Psoas muscle (tissue), 8 donors: ENCODE results near the gene BBX. TPM values are rescaled to one million over a fixed set of nuclear protein-coding genes. Genes with fewer than 3 reads are reported as not detected.
"Not testable (repeated sequence)": the region's sequence is repeated elsewhere in the genome, so short reads cannot be mapped to it uniquely, and the experiment has no call there.

Experiments used
- ATAC-seq, 4 donors: fragments of 200-7000 bp; cut with Tn5 transposase; one replicate each; pipeline ENCODE4 v1.9.1; 2020; ENCODE audit warnings: moderate library complexity in 3 of 4, mild to moderate bottlenecking in 2 of 4
- DNase-seq, 2 donors: peaks; one replicate each; pipeline ENCODE4 v3.0.0-alpha.2; 2020
- H3K27ac ChIP-seq: fragments of 200-600 bp; one replicate; pipeline ENCODE4 v1.8.0; 2022
- H3K27me3 ChIP-seq, 3 donors: fragments of 200-600 bp in 1 of 3; one replicate each; pipeline versions ENCODE4 v1.6.1 to v1.8.0; 2013 to 2022; ENCODE audit warnings: low read length in 2 of 3, mild to moderate bottlenecking in 2 of 3, moderate library complexity in 1 of 3; ENCODE audit not compliant: insufficient read depth in 3 of 3
- H3K36me3 ChIP-seq, 2 donors: fragments of 200-600 bp in 1 of 2; one replicate each; pipeline versions ENCODE4 v1.6.1 to v1.8.0; 2013 to 2022; ENCODE audit warnings: low read depth in 1 of 2, mild to moderate bottlenecking in 1 of 2, moderate library complexity in 1 of 2; ENCODE audit not compliant: insufficient read depth in 1 of 2
- H3K4me1 ChIP-seq: fragments of 200-600 bp; one replicate; pipeline ENCODE4 v1.8.0; 2022
- H3K4me3 ChIP-seq: fragments of 200-600 bp; one replicate; pipeline ENCODE4 v1.8.0; 2022; ENCODE audit warnings: mild to moderate bottlenecking
- H3K9me3 ChIP-seq: fragments of 200-600 bp; one replicate; pipeline ENCODE4 v1.8.0; 2022
- CTCF ChIP-seq: fragments of 200-600 bp; IDR thresholded peaks from one replicate; pipeline ENCODE4 v1.8.0; 2022; ENCODE audit warnings: antibody characterized with exemption
- WGBS, 3 donors: extraction: QIAGEN DNeasy Blood & Tissue Kit; methylation state at CpG; one replicate each; pipeline versions ENCODE4 v1.1.6 to v1.1.7; 2013; 5-methylcytosine and 5-hydroxymethylcytosine counted together
- intact Hi-C, 2 donors: fragments of 100-400 bp; cut with DNase I; formaldehyde crosslinking; loops; one replicate each; pipeline versions ENCODE4 v1.11.0 to v1.14.2; 2022
- polyA plus RNA-seq, 3 donors: library from polyadenylated mRNA; stranded (reverse); fragments of 200-250 nt; gene quantifications; one replicate each; pipeline ENCODE4 v1.2.3, GENCODE V29; 2013
- total RNA-seq, 4 donors: library from RNA; stranded (reverse); fragmentation: NEBNext Ultra II Directional in 2 of 4; extraction: Animal tissue kit (Norgen Biotek cat#: 25700) in 2 of 4; gene quantifications; one replicate each; pipeline versions ENCODE4 v1.2.1 to v1.2.4, GENCODE V29; 2021 to 2023
- donor health status: healthy with polysubstance abuse.
- donor health status: DM: no; HTN: no; CAD: no; lungs with moderate emphysema.
- donor health status: Bipolar disorder and iron deficiency.
- donor health status: healthy.
- donor health status: DM: yes; HTN: yes; CAD: no.
- donor health status: DM: no; HTN: no; CAD: no.
- donor health status: DM: no; HTN: no; CAD: no.
- donor health status: DM: yes; HTN: yes; CAD: no.

The BBX gene
- total and polyA plus RNA-seq, 7 donors, result 2.2 to 30.4 (median 16.2) TPM

GRCh38 chr3:107560166-107560565 lies 37.4 kb downstream of the BBX start:
- no peaks in the 10 kb centered on the region for H3K9me3 ChIP-seq
- H3K4me3 ChIP-seq, result no peak overlapping the region
- intact Hi-C loops, result no loop called here
- no peak overlapping the region for H3K27ac ChIP-seq
- H3K4me1 ChIP-seq, result no peaks in the 10 kb centered on the region
- TF ChIP-seq CTCF, result no peak
- DNase-seq (no peak), ATAC-seq (no peak)
- WGBS, 3 donors, result 81 to 86% (median 81%) methylated on average over 1 of the region's 1 CpG
- H3K27me3 ChIP-seq, result no peaks in the 10 kb centered on the region
- H3K36me3 ChIP-seq, result no peaks in the 10 kb centered on the region

GRCh38 chr3:107561980-107562379 lies 39.2 kb downstream of the BBX start:
- no peaks in the 10 kb centered on the region for H3K4me1 ChIP-seq
- TF ChIP-seq CTCF, result no peak
- H3K27ac ChIP-seq, result no peak overlapping the region
- WGBS, 3 donors, result 73 to 79% (median 78%) methylated on average over 6 of the region's 6 CpGs
- no peaks in the 10 kb centered on the region for H3K9me3 ChIP-seq
- DNase-seq, result no peak
- no peak overlapping the region for H3K4me3 ChIP-seq
- no peak for ATAC-seq
- no peaks in the 10 kb centered on the region for H3K36me3 ChIP-seq
- no peaks in the 10 kb centered on the region for H3K27me3 ChIP-seq
- intact Hi-C loops, result no loop called here

GRCh38 chr3:107562969-107563529 lies 40.3 kb downstream of the BBX start:
- intact Hi-C loops, result no loop called here
- ATAC-seq (peak in 1 of 4 donors; percentile 33), DNase-seq (no peak)
- no peaks in the 10 kb centered on the region for H3K4me1 ChIP-seq
- 60 to 74% (median 63%) methylated on average over 3 of the region's 3 CpGs for whole genome bisulfite sequencing, 3 donors
- no peak for TF ChIP-seq CTCF
- H3K9me3 ChIP-seq, result no peaks in the 10 kb centered on the region
- H3K27me3 ChIP-seq, result no peaks in the 10 kb centered on the region
- H3K27ac ChIP-seq, result no peak overlapping the region
- no peak overlapping the region for H3K4me3 ChIP-seq
- no peaks in the 10 kb centered on the region for H3K36me3 ChIP-seq

- H3K4me3 ChIP-seq, ATAC-seq, H3K36me3 ChIP-seq, intact Hi-C loops, DNase-seq, H3K27me3 ChIP-seq, H3K9me3 ChIP-seq, H3K27ac ChIP-seq, H3K4me1 ChIP-seq: not testable (repeated sequence)
- WGBS, 3 donors, result 95 to 99% (median 97%) methylated on average over 7 of the region's 7 CpGs
Measured at GRCh38 chr3:107565244-107565643, 42.5 kb downstream of the BBX start.

- H3K9me3 ChIP-seq, ATAC-seq, H3K36me3 ChIP-seq, H3K4me1 ChIP-seq, H3K4me3 ChIP-seq, H3K27me3 ChIP-seq, DNase-seq, H3K27ac ChIP-seq: not testable (repeated sequence)
- intact Hi-C loops, result loop anchor here (5.0 to 10.0 kb wide), 2 partner anchors 171 to 354 kb away; no protein-coding TSS in a partner anchor
- 86 to 91% (median 88%) methylated on average over 10 of the region's 10 CpGs for WGBS, 3 donors
Measured at GRCh38 chr3:107571089-107571488, 48.3 kb downstream of the BBX start.

GRCh38 chr3:107571492-107571891 lies 48.7 kb downstream of the BBX start:
- WGBS, 3 donors, result 95 to 97% (median 95%) methylated on average over 9 of the region's 9 CpGs
- H3K36me3 ChIP-seq, ATAC-seq, H3K27ac ChIP-seq, H3K27me3 ChIP-seq, H3K4me3 ChIP-seq, H3K4me1 ChIP-seq, DNase-seq, H3K9me3 ChIP-seq: not testable (repeated sequence)
- intact Hi-C loops, result loop anchor here (5.0 to 10.0 kb wide), 2 partner anchors 171 to 353 kb away; no protein-coding TSS in a partner anchor
